ENCODE results near the gene R3HDML.

The R3HDML gene

GRCh38 chr20:44398335-44398734 is 61.5 kb downstream of the R3HDML start:
- DNase-seq (ENCODE audit: low read depth in 2 of 2, low spot score in 1 of 2), result no peak

DNA sequence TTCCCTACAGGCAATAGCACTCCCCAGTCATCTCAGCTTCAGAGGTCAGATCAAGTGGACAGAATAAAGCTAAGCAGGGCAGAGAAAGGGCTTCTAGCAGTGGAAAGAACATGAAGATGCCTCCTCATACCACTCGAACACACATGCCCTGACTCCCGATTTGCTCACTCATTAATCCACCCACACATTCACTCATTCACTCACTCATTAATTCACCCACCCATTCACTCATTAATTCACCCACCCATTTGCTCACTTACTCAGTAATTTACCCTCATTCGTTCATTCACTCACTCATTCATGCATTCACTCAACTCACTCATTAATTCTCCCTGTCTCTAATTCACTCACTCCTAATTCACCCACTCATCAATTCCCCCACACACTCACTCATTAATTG is 62.6 kb downstream of the R3HDML start:
- no peak for DNase-seq (ENCODE audit: low read depth in 2 of 2, low spot score in 1 of 2)

GRCh38 chr20:44400671-44400969 is 63.8 kb downstream of the R3HDML start:
- no peak for DNase-seq (ENCODE audit: low read depth in 2 of 2, low spot score in 1 of 2)
